ENCODE results near the gene CCL20.

- TF ChIP-seq CTCF (IDR thresholded peaks at IDR 0.05) = no peak
- no peak for TF ChIP-seq POLR2A (IDR thresholded peaks at IDR 0.05)
These were observed 12.4 kb downstream of the CCL20 start for GRCh38 chr2:227826019-227826521.

Data from lower leg skin (tissue), 3 donors.